ENCODE data around the gene ADCY7. TPM values are rescaled to one million over a fixed set of nuclear protein-coding genes. Genes with fewer than 3 reads are reported as not detected.

The ADCY7 gene
- total and polyA plus RNA-seq, 9 of the 15 experiments (the other 6 are each of a cell fraction or from before 2014, with no cell fraction given): 2.3 to 108 (median 28.6) TPM

DNA sequence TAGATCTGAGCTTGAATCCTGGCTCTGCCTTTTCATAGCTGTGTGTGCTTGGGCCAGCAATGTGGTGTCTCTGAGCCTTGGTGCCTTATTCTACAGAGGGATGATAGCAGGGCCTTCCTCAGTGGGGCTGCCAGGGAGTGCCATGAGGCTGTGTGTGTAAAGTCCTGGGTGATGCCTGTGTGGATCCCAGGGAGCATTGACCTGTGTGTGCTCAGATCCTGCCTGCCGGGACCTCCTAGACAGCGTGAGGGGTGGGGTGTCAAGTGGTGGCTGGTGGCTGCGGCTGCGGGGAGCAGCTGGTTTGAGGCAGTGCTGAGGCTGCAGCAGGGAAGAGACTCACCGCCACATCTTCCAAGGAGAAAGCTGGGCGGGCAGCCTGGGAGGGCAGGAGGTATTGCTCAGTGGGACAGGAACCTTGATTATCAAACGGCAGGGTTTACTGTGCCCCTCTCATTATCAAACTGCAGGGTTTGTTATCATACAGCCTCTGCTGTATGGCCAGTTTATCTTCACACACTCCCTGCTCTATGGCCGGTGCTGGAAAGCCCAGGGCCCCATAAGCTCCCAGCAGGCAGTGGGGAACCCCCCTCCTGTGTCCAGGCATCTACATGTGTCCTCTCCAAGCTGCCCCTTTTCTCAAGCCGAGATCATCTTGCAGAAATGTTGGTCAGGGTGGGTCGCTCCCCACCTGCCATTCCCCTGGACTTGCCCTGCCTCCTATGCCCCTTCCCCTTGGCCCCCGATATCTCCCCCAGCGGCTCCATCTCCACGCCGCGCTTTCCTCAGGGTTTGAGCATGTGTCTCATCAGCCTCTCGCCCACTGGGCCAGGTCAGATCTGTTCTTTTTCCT, 3.1 kb upstream of the ADCY7 start (continued):
- TF ChIP-seq ZNF586 (CRISPR knock-in tag; conservative IDR thresholded peaks at IDR 0.05) (no peak), ZNF780A (CRISPR knock-in tag; IDR thresholded peaks at IDR 0.05) (no peak), TSC22D4 (tag; IDR thresholded peaks at IDR 0.05) (no peak), ZNF184 (CRISPR knock-in tag; IDR thresholded peaks at IDR 0.05) (no peak), MCM7 (IDR thresholded peaks at IDR 0.05) (no peak), ARID1B (IDR thresholded peaks at IDR 0.05) (peak; percentile 90), ETV6 (IDR thresholded peaks at IDR 0.05; ENCODE audit: borderline replicate concordance in 1 of 2, low read depth in 2 of 2, low read length in 1 of 2) (no peak), ETV6 (CRISPR knock-in tag; IDR thresholded peaks at IDR 0.05; ENCODE audit: borderline replicate concordance) (no peak), DPF2 (IDR thresholded peaks at IDR 0.05) (peak; percentile 75; the same call in 1 of the 2 replicates), POLR3A (IDR thresholded peaks at IDR 0.05; ENCODE audit: borderline replicate concordance, extremely low read depth, insufficient read depth, insufficient read length) (no peak), CBFA2T3 (IDR thresholded peaks at IDR 0.05) (peak; percentile 96), SP1 (CRISPR knock-in tag; IDR thresholded peaks at IDR 0.05) (no peak), THAP7 (CRISPR knock-in tag; IDR thresholded peaks at IDR 0.05) (no peak), EP300 (IDR thresholded peaks at IDR 0.05; ENCODE audit: low read length) (peak; percentile 83; the same call in 1 of the 2 replicates), MYNN (IDR thresholded peaks at IDR 0.05) (peak; percentile 63; the same call in 1 of the 2 replicates), MYNN (CRISPR knock-in tag; IDR thresholded peaks at IDR 0.05) (no peak), NONO (IDR thresholded peaks at IDR 0.05; ENCODE audit: low read depth in 2 of 2, low read length in 1 of 2) (no peak), ZFP30 (CRISPR knock-in tag; IDR thresholded peaks at IDR 0.05; ENCODE audit: borderline replicate concordance) (no peak), ZNF263 (CRISPR knock-in tag; IDR thresholded peaks at IDR 0.05; ENCODE audit: borderline replicate concordance) (no peak), ZZZ3 (IDR thresholded peaks at IDR 0.05) (no peak), MCM5 (IDR thresholded peaks at IDR 0.05; ENCODE audit: low read depth) (no peak), SMARCE1 (IDR thresholded peaks at IDR 0.05) (peak; percentile 59; the same call in 1 of the 2 replicates), COPS2 (conservative IDR thresholded peaks at IDR 0.05) (no peak), CEBPG (CRISPR knock-in tag; IDR thresholded peaks at IDR 0.05) (no peak), CEBPG (tag; conservative IDR thresholded peaks at IDR 0.05 in 1 of 2, IDR thresholded peaks at IDR 0.05 in 1 of 2) (no peak), SMAD3 (CRISPR knock-in tag; conservative IDR thresholded peaks at IDR 0.05) (no peak), ZNF507 (tag; conservative IDR thresholded peaks at IDR 0.05) (no peak)
- TF ChIP-seq, protein P1, sequence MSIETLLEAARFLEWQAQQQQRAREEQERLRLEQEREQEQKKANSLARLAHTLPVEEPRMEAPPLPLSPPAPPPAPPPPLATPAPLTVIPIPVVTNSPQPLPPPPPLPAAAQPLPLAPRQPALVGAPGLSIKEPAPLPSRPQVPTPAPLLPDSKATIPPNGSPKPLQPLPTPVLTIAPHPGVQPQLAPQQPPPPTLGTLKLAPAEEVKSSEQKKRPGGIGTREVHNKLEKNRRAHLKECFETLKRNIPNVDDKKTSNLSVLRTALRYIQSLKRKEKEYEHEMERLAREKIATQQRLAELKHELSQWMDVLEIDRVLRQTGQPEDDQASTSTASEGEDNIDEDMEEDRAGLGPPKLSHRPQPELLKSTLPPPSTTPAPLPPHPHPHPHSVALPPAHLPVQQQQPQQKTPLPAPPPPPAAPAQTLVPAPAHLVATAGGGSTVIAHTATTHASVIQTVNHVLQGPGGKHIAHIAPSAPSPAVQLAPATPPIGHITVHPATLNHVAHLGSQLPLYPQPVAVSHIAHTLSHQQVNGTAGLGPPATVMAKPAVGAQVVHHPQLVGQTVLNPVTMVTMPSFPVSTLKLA (conservative IDR thresholded peaks at IDR 0.05): peak; percentile 40 to 54; a peak in 3 of 4 replicates
- TF ChIP-seq, protein P2, sequence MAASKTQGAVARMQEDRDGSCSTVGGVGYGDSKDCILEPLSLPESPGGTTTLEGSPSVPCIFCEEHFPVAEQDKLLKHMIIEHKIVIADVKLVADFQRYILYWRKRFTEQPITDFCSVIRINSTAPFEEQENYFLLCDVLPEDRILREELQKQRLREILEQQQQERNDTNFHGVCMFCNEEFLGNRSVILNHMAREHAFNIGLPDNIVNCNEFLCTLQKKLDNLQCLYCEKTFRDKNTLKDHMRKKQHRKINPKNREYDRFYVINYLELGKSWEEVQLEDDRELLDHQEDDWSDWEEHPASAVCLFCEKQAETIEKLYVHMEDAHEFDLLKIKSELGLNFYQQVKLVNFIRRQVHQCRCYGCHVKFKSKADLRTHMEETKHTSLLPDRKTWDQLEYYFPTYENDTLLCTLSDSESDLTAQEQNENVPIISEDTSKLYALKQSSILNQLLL (CRISPR knock-in tag; IDR thresholded peaks at IDR 0.05; ENCODE audit: borderline replicate concordance): no peak
